Stimulated activated CD8-positive, alpha-beta memory T cell treated with anti-CD3 and anti-CD28 coated beads, Interleukin-7, amount 100 ng/mL, for 48 hours (primary cell): ENCODE data around the gene MAPK8IP1.

Experiments
- DNase-seq, 2 donors: peaks; one replicate each; pipeline ENCODE4 v3.0.0-alpha.2; 2020; ENCODE audit warnings: low read depth in 1 of 2; ENCODE audit errors: extremely low read depth in 1 of 2

MAPK8IP1 gene

DNA sequence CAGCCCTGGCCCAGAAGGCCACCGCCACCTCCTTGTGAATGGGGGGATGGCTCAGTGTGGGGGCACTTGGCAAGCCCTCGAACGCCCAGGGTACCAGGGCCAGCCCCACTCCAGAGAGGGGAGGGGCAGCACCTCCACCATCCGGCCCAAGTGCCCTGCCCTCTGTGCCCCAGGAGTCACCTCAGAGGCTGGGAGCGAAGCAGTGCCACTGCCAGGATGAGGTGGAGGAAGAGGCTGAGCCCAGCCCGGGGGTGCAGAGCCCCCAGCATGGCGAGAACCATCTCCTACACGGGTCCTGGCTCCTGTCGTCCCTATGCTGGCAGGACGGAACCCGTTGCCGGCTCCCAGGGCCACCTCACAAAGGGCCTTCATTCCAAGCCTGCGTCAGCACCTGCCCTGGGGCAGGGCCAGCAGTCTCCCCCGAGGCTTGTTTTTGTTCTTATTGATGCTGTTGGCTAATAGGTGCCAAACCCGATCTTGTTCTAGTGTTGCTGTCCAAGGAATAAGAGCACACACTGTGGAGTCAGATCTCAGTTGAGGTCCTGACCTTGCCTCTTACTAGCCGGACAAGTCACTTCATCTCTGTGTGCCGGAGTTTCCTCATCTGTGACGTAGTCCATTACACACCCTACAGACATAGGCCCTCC, 21.6 kb downstream of the MAPK8IP1 start, which contains the start of gene FREY1:
FREY1 (minus strand) TSS at position 307 of the 647 bp plus-strand sequence; CDS start at position 281, 26 bp downstream.
- DNase-seq, result no peak

DNA sequence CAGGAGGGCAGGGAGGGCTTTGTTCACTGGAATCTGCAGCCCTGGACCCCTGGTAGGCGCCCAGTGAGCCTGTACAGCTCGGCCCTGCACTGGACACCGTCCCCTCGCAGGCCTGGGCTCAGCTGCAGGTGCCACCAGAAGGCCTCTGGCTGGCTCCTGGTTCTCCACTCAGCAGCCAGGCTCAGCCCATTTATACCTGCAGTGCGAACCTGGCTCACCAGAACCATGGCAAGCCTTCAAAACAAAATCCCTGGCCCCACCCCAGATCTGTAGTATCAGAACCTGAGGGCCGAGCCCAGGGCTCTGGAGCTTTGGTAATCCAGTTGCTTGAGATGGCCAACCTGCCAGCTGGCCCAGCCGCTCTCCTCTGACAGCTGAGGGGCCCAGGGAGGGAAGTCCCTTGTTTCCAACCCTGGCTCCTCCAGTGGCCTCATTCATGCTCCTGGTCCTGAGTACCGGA, 22.5 kb downstream of the MAPK8IP1 start:
- DNase-seq, result no peak

GRCh38 chr11:45909594-45910475, 24.4 kb downstream of the MAPK8IP1 start:
- DNase-seq, result no peak

- no peak for DNase-seq
These were observed 25.2 kb downstream of the MAPK8IP1 start for GRCh38 chr11:45910623-45911022.

DNA sequence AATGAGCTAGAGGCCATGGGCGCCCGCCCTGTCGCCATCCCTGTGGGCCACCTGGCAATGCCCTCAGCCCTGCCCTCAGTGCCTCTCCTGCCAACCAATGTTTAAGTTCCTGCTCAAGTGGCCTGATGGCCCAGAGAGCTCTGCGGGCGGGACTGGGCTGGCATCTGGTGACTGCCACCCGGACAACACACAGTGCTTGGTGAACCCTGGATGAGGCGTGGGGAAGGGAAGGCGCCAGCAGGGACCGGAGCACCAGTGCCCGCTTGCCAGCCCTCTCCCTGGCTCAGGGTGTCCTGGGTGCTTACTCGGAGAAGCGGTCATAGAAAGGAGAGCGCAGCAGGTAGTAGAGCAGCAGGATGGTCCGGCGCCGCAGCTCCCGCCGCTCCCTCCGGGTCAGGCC, 28.1 kb downstream of the MAPK8IP1 start:
- no peak for DNase-seq

GRCh38 chr11:45913942-45914635, 28.6 kb downstream of the MAPK8IP1 start:
- DNase-seq, result no peak

DNA sequence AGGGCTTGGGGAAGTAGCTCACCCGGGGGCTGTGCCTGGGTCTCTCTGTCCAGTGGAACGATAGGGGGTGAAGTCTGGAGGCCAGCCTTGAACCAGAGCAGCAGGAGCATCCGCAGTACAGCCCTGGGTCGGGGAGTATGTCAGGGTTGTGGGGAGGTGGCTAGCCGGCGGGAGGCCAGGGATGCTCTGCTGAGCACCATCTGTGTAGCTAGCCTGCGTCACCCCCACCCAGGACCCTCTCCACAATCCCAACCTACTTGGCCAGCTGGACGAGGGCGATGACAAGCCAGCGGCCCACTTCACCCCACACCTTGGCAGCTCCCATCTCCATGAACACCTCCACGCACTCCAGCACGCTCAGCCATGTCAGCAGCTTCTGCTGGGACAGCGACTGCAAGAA, 30.0 kb downstream of the MAPK8IP1 start:
- DNase-seq, result no peak

- no peak for DNase-seq
These were observed 31.8 kb downstream of the MAPK8IP1 start for GRCh38 chr11:45917286-45917622.

- peak; percentile 88 to 95 for DNase-seq
These were observed 32.3 kb downstream of the MAPK8IP1 start, which contains the start of gene PEX16 for GRCh38 chr11:45917623-45918330. Gene PEX16 (minus strand): TSS chr11:45917877. CDS start chr11:45917811, 66 bp downstream.

DNA sequence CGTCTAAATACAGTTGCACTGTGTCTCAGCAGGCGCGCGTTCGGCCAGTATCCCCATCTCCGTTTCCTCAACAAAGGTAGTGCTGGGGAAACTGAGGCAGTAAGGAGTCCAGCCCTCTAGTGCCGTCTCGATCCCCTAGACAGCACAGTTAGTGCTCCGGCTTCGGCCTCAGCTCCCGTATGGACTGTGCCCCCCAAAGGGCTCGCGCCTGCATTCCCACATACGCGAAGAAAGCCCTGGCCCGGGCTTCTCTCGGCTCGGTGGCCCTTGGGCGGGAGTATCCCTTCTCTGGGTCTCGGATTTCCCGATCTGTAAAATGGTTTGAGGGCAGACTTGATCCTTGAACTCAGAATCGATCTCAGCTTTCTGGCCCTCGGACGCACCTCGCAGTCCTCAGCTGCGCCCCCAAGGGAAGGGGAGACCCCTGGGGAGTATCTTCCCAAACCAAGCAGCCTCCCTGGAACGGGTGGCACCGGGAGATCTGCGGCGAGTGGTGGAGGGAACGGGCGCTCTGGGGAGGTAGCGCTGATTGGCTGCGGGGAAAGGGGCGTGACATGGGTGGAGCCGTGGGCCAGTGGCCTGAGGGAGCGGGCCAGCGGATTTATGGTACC, 33.0 kb downstream of the MAPK8IP1 start:
- DNase-seq, result peak; percentile 40 to 60

GRCh38 chr11:45918962-45919675, 33.7 kb downstream of the MAPK8IP1 start:
- DNase-seq, result no peak

- no peak for DNase-seq
These were observed 34.5 kb downstream of the MAPK8IP1 start for GRCh38 chr11:45919806-45920530.

DNA sequence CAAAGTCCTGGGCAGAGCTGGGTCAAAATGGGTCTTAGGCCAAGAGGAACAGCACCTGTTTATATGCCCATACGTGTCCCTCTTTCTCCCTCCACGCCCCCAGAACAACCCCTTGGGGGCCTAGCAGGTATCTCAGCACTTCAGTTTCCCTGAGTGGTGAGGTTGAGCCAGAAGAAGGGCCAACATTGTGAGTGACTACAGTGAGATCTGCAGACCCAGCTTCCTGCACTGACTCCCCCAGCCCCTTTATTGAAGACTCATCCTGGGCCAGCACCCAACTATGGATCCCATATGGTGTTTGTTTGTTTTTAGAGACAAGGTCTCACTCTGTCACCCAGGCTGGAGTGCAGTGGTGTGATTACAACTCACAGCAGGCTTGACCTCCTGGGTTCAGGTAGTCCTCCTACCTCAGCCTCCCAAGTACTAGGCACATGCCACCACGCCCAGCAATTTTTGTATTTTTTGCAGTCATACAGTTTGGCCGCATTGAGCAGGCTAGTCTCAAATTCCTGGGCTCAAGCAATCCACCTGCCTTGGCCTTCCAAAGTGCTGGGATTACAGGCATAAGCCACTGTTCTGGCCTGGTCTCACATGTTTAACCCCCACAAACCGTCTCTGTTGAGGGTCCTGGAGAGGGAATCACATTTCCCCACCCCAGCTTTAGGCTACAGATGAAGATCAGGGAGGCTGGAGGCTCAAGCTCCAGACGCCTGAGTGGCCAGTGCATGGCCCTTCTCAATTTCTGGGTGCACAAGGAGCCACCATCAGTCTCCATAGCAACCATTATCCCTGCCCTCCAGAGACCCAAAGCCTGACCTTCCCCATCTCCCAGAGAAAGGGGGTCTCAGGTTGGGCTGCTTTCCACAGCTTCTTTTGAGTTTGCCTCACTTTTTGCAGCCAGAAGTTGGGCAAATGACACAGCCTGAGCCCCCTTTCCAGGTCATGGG, 35.4 kb downstream of the MAPK8IP1 start:
- no peak for DNase-seq

DNA sequence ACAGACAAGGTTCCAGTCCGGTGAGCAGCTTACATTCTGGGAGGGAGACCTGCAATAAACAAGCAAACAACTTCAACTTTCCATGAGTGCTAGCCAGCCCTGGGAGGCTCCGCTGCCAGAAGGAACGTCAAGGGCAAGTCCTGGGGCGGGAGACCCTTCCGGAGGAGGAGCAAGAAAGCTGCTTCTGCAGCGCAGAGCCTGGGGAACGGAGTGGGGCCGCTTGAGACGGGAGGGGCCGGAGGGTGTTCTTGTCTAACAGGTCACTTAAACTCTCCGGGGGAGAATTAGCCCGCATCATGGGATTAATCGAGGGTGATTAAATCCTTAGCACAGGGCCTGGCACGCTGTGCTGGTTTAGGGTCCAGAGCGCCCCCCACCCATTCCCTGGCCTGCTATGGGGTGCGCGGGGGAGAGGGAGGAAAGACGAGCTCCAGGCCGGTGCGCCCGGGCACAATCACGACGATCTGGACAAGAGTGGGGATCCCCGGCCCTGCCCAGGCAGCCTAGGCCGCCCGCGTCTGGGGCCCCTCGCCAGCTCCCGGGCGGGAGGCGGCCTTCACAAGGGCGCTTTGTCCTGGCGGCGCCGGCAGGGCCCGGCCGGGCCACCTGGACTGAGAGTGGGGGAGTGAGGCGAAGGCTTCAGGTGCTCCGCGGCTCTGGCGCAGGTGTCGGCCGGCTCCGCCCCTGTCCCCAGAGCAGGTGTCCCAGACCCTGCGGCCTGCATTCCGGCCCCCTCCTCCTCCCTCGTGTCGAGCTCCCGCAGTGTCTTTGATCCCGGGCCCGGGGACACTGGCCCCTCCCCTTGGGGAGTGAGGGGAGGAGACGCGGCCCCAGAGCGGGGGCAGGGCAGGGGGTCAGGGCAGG, 36.3 kb downstream of the MAPK8IP1 start:
- no peak for DNase-seq

DNA sequence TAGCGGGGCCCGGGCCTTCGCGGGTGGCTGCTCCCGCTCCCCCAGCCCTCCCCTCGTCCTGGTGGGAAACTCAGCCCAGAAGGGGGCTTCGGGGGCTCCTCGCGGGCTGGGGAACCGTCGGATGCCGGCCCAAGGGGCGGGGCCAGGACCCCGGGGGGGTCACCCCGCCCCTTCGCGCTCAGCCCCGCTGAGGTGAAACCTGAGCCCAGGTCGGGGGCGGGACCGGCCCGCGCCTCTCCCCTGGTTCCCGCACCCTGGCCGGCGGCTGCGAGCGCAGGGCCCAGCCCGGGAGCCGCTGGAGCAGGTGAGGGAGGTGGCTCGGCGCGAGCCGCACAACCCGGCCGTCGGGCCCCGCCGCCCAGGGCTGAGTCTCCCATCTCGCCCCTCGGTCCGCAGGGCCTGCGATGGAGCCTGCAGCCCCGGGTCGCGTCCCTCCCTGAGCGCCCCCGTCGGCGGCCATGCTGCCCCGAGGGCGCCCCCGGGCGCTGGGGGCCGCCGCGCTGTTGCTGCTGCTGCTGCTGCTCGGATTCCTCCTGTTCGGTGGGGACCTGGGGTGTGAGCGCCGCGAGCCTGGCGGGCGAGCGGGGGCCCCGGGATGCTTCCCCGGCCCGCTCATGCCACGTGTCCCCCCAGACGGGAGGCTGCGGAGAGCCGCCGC, 37.1 kb downstream of the MAPK8IP1 start, which contains the start of gene LARGE2:
LARGE2 (plus strand) TSS at position 232 of the 658 bp plus-strand sequence; CDS start at position 459, 227 bp downstream.
- DNase-seq, result no peak
